A673 (cell line): Measurements from ENCODE around the gene IQGAP2. TPM values are rescaled to one million over a fixed set of nuclear protein-coding genes. Genes with fewer than 3 reads are reported as not detected.
A peak's percentile ranks its signal among the peaks of the same experiment; 100 is the strongest.
"Not testable (repeated sequence)": the region's sequence is repeated elsewhere in the genome, so short reads cannot be mapped to it uniquely, and the experiment has no call there.

Experiments
- BruUV-seq: library from RNA; stranded (reverse); fragments of 400-500 nt; replicated peaks from 2 replicates; lab custom pipeline; 2021; lab: Mats Ljungman, UMichigan
- CTCF ChIA-PET: fragments of 300-600 bp; sonication (Branson Sonifier 250); formaldehyde crosslinking; loops from one replicate; lab custom pipeline; 2022; ENCODE audit warnings: antibody characterized with exemption; lab: Charles Lee
- POLR2A ChIA-PET: fragments of 300-600 bp; sonication (Branson Sonifier 250); formaldehyde crosslinking; loops from one replicate; lab custom pipeline; 2022; ENCODE audit warnings: antibody characterized with exemption; ENCODE audit not compliant: low non-redundant PET; lab: Charles Lee
- DNase-seq: peaks from one replicate; pipeline ENCODE4 v3.0.0-alpha.2; 2015; ENCODE audit warnings: low spot score
- H3K27ac ChIP-seq: fragments of 200-600 bp; sonication (generic); 2 replicates; pipeline ENCODE4 v1.5.1; 2016; ENCODE audit warnings: mixed run types, low read depth, mild to moderate bottlenecking, mixed read lengths, antibody characterized with exemption, low read length; ENCODE audit not compliant: poor library complexity, severe bottlenecking
- H3K27me3 ChIP-seq: fragments of 200-600 bp; sonication (generic); replicated peaks from 2 replicates; pipeline ENCODE4 v1.6.1; 2017; ENCODE audit warnings: mixed run types, low read depth, mild to moderate bottlenecking, mixed read lengths, antibody characterized with exemption, low read length; ENCODE audit not compliant: insufficient read depth, poor library complexity
- H3K36me3 ChIP-seq: fragments of 200-600 bp; sonication (generic); 2 replicates; pipeline ENCODE4 v1.6.1; 2016; ENCODE audit warnings: mixed run types, mild to moderate bottlenecking, mixed read lengths, antibody characterized with exemption, low read length; ENCODE audit not compliant: insufficient read depth, poor library complexity, severe bottlenecking
- H3K4me1 ChIP-seq: fragments of 200-600 bp; sonication (generic); 2 replicates; pipeline ENCODE4 v1.6.1; 2017; ENCODE audit warnings: mixed run types, mild to moderate bottlenecking, mixed read lengths, antibody characterized with exemption, low read length; ENCODE audit not compliant: insufficient read depth, poor library complexity, severe bottlenecking
- H3K4me3 ChIP-seq: fragments of 200-600 bp; sonication (generic); 2 replicates; pipeline ENCODE4 v1.5.1; 2016; ENCODE audit warnings: low read depth, mixed run types, mild to moderate bottlenecking, mixed read lengths, low read length; ENCODE audit not compliant: poor library complexity, severe bottlenecking
- H3K9me3 ChIP-seq: fragments of 200-600 bp; sonication (generic); 2 replicates; pipeline ENCODE4 v1.6.1; 2016; ENCODE audit warnings: mixed run types, low read depth, mild to moderate bottlenecking, mixed read lengths, antibody characterized with exemption, low read length; ENCODE audit not compliant: poor library complexity, severe bottlenecking
- CTCF ChIP-seq: fragments of 300-800, 200-600 bp; sonication (generic); conservative IDR thresholded peaks from 2 replicates; pipeline ENCODE4 v1.5.1; 2017; ENCODE audit warnings: low read depth, mild to moderate bottlenecking, antibody characterized with exemption, low read length, moderate library complexity, mixed read lengths
- EZH2 ChIP-seq: fragments of 200-600 bp; sonication (generic); IDR thresholded peaks from 2 replicates; pipeline ENCODE4 v1.6.1; 2017; ENCODE audit warnings: borderline replicate concordance, low read depth, mild to moderate bottlenecking, mixed read lengths, antibody characterized with exemption, low read length; ENCODE audit not compliant: poor library complexity, severe bottlenecking
- intact Hi-C: fragments of 100-400 bp; cut with micrococcal nuclease; formaldehyde crosslinking; loops from one replicate; pipeline ENCODE4 v1.10.0; 2022; ENCODE audit not compliant: unreplicated experiment
- total RNA-seq: library from RNA; stranded (reverse); gene quantifications from 2 replicates; pipeline ENCODE4 v1.2.3, GENCODE V29; 2021

The IQGAP2 gene
- total RNA-seq, 1 experiment from 2014 or later, result 26.8 TPM

GRCh38 chr5:76600716-76601115 lies 197.6 kb downstream of the IQGAP2 start:
- peaks cover 33% of the 10 kb centered on the region for H3K4me1 ChIP-seq
- no peak for DNase-seq
- no peaks in the 10 kb centered on the region for H3K27me3 ChIP-seq
- H3K4me3 ChIP-seq, result no peak overlapping the region
- CTCF ChIA-PET, result interaction anchor here (1.4 to 3.9 kb wide), 2 partner anchors 43 to 173 kb away, joined by 3 to 63 read pairs; no protein-coding TSS in a partner anchor
- no peak overlapping the region for H3K27ac ChIP-seq
- no TSS peak for BruUV-seq
- no peaks in the 10 kb centered on the region for H3K36me3 ChIP-seq
- POLR2A ChIA-PET, result no interaction called here
- intact Hi-C loops, result loop anchor here (1.0 to 2.0 kb wide), 3 partner anchors 41 to 174 kb away; partner anchors contain the start of gene F2R
- H3K9me3 ChIP-seq, result no peaks in the 10 kb centered on the region
- TF ChIP-seq CTCF, result no peak
- TF ChIP-seq EZH2, result no peak

- DNase-seq, result peak; percentile 85
- ChIA-PET POLR2A (interaction anchor here (0.6 kb wide), 1 partner anchor 91 kb away, joined by 4 read pairs; no protein-coding TSS in a partner anchor), CTCF (interaction anchor here (0.6 to 3.9 kb wide), 8 partner anchors 14 to 267 kb away, joined by 3 to 63 read pairs (median 3); no protein-coding TSS in a partner anchor)
- no peaks in the 10 kb centered on the region for H3K36me3 ChIP-seq
- H3K27me3 ChIP-seq, result no peaks in the 10 kb centered on the region
- no peak overlapping the region for H3K27ac ChIP-seq
- peaks cover 38% of the 10 kb centered on the region for H3K4me1 ChIP-seq
- BruUV-seq, result no TSS peak
- H3K4me3 ChIP-seq, result no peak overlapping the region
- TF ChIP-seq EZH2, result no peak
- peak; percentile 84 for TF ChIP-seq CTCF
- intact Hi-C loops, result loop anchor here (1.0 to 2.0 kb wide), 3 partner anchors 40 to 173 kb away; partner anchors contain the start of gene F2R
- H3K9me3 ChIP-seq, result no peaks in the 10 kb centered on the region
Measured at GRCh38 chr5:76601470-76601869, 198.4 kb downstream of the IQGAP2 start.

- no peaks in the 10 kb centered on the region for H3K27me3 ChIP-seq
- CTCF ChIA-PET, result interaction anchor here (0.6 to 3.9 kb wide), 8 partner anchors 14 to 266 kb away, joined by 3 to 63 read pairs (median 4); no protein-coding TSS in a partner anchor
- H3K4me1 ChIP-seq, result peaks cover 44% of the 10 kb centered on the region
- DNase-seq, result peak; percentile 45
- no peak overlapping the region for H3K27ac ChIP-seq
- H3K4me3 ChIP-seq, result no peak overlapping the region
- BruUV-seq, result no TSS peak
- POLR2A ChIA-PET, result no interaction called here
- no peaks in the 10 kb centered on the region for H3K36me3 ChIP-seq
- TF ChIP-seq CTCF (peak; percentile 62), EZH2 (no peak)
- intact Hi-C loops, result no loop called here
- H3K9me3 ChIP-seq, result no peaks in the 10 kb centered on the region
Measured at GRCh38 chr5:76602094-76602726, 199.1 kb downstream of the IQGAP2 start.

GRCh38 chr5:76603991-76604390 lies 200.9 kb downstream of the IQGAP2 start:
- DNase-seq, POLR2A ChIA-PET, H3K36me3 ChIP-seq, BruUV-seq, CTCF ChIA-PET, H3K27me3 ChIP-seq, H3K27ac ChIP-seq, H3K9me3 ChIP-seq, intact Hi-C loops, H3K4me3 ChIP-seq: not testable (repeated sequence)
- peaks cover 54% of the 10 kb centered on the region for H3K4me1 ChIP-seq
